ENCODE results near the gene CCM2L.

Gene CCM2L

DNA sequence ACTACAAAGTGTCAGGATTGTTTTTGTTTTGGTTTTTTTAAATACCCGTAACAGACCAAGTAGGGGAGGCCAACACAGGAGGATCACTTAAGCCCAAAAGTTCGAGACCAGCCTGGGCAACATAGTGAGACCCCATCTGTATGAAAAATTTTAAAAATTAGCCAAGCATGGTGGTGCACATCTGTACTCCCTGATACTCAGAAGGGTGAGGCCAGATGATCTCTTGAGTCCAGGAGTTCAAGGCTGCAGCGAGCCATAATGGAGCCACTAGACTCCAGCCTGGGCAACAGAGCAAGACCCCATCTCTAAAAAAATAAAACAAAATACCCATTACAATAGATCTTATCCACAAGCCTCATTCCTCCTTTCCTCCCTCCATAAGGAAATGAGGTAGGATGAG, 70.5 kb downstream of the CCM2L start:
- TF ChIP-seq, protein P1, sequence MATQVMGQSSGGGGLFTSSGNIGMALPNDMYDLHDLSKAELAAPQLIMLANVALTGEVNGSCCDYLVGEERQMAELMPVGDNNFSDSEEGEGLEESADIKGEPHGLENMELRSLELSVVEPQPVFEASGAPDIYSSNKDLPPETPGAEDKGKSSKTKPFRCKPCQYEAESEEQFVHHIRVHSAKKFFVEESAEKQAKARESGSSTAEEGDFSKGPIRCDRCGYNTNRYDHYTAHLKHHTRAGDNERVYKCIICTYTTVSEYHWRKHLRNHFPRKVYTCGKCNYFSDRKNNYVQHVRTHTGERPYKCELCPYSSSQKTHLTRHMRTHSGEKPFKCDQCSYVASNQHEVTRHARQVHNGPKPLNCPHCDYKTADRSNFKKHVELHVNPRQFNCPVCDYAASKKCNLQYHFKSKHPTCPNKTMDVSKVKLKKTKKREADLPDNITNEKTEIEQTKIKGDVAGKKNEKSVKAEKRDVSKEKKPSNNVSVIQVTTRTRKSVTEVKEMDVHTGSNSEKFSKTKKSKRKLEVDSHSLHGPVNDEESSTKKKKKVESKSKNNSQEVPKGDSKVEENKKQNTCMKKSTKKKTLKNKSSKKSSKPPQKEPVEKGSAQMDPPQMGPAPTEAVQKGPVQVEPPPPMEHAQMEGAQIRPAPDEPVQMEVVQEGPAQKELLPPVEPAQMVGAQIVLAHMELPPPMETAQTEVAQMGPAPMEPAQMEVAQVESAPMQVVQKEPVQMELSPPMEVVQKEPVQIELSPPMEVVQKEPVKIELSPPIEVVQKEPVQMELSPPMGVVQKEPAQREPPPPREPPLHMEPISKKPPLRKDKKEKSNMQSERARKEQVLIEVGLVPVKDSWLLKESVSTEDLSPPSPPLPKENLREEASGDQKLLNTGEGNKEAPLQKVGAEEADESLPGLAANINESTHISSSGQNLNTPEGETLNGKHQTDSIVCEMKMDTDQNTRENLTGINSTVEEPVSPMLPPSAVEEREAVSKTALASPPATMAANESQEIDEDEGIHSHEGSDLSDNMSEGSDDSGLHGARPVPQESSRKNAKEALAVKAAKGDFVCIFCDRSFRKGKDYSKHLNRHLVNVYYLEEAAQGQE (IDR thresholded peaks at IDR 0.05; ENCODE audit: low read depth) = no peak
- TF ChIP-seq TCF12 (IDR thresholded peaks at IDR 0.05; ENCODE audit: low read depth) (no peak), YY1 (IDR thresholded peaks at IDR 0.05; ENCODE audit: low read depth) (no peak), TEAD4 (IDR thresholded peaks at IDR 0.05) (no peak), RAD21 (IDR thresholded peaks at IDR 0.05; ENCODE audit: low read depth) (no peak), CREB1 (IDR thresholded peaks at IDR 0.05; ENCODE audit: low read depth) (no peak), NFIC (IDR thresholded peaks at IDR 0.05) (no peak), CEBPB (IDR thresholded peaks at IDR 0.05) (no peak), TAF1 (IDR thresholded peaks at IDR 0.05; ENCODE audit: low read depth) (no peak), EGR1 (IDR thresholded peaks at IDR 0.05) (no peak), FOXM1 (IDR thresholded peaks at IDR 0.05; ENCODE audit: borderline replicate concordance, low read depth) (no peak), ZBTB7A (IDR thresholded peaks at IDR 0.05; ENCODE audit: low read depth) (no peak)
- TF ChIP-seq, protein P2, sequence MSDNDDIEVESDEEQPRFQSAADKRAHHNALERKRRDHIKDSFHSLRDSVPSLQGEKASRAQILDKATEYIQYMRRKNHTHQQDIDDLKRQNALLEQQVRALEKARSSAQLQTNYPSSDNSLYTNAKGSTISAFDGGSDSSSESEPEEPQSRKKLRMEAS (IDR thresholded peaks at IDR 0.05) = no peak
- TF ChIP-seq, protein P3, sequence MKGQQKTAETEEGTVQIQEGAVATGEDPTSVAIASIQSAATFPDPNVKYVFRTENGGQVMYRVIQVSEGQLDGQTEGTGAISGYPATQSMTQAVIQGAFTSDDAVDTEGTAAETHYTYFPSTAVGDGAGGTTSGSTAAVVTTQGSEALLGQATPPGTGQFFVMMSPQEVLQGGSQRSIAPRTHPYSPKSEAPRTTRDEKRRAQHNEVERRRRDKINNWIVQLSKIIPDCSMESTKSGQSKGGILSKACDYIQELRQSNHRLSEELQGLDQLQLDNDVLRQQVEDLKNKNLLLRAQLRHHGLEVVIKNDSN (IDR thresholded peaks at IDR 0.05) = no peak
